GM12878 (cell line): ENCODE measurements around the gene RPS28. TPM values are rescaled to one million over a fixed set of nuclear protein-coding genes. Genes with fewer than 3 reads are reported as not detected.

Source experiments
- ATAC-seq: fragments of 200-7000 bp; cut with Tn5 transposase; 3 replicates; pipeline ENCODE4 v1.9.1; 2020; ENCODE audit warnings: mild to moderate bottlenecking, moderate library complexity
- BruUV-seq: library from RNA; stranded (reverse); fragments of 400-500 nt; replicated peaks from 2 replicates; lab custom pipeline; 2021; lab: Mats Ljungman, UMichigan
- CTCF ChIA-PET: fragments of 300-600 bp; sonication (Branson Sonifier 250); formaldehyde crosslinking; extraction: SDS; loops from one replicate; lab custom pipeline; 2021; ENCODE audit warnings: inconsistent platforms; lab: Yijun Ruan, JAX
- POLR2A ChIA-PET: fragments of 350-600 bp; formaldehyde crosslinking; extraction: SDS; loops from one replicate; lab custom pipeline; 2021; ENCODE audit warnings: inconsistent platforms; lab: Charles Lee
- RAD21 ChIA-PET: fragments of 300-600 bp; sonication (Branson Sonifier 250); formaldehyde crosslinking; loops from one replicate; lab custom pipeline; 2023; ENCODE audit warnings: antibody characterized with exemption; ENCODE audit not compliant: unreplicated experiment; lab: Charles Lee
- SMC1A ChIA-PET: fragments of 300-600 bp; sonication (Branson Sonifier 250); formaldehyde crosslinking; loops from one replicate; lab custom pipeline; 2023; ENCODE audit not compliant: unreplicated experiment, uncharacterized antibody; lab: Charles Lee
- DNase-seq: peaks from one replicate; pipeline ENCODE4 v3.0.0-alpha.2; 2011; ENCODE audit warnings: low read depth, low spot score
- FAIRE-seq: peaks from 3 replicates; lab custom pipeline; 2011; peaks lifted over from hg19 to GRCh38; lab: Jason Lieb, UNC
- H2AFZ ChIP-seq: 2 replicates; pipeline ENCODE4 v1.6.0; 2011; ENCODE audit warnings: low read depth, low read length, control low read depth; ENCODE audit not compliant: control insufficient read depth
- H3K27ac ChIP-seq: 2 replicates; pipeline ENCODE4 v1.5.1; 2011; ENCODE audit warnings: control low read depth; ENCODE audit not compliant: control insufficient read depth, insufficient read depth
- H3K27me3 ChIP-seq, 2 experiments: replicated peaks in 1 of 2; 2 replicates each; pipeline versions ENCODE4 v1.6.0 to v1.6.1; 2011; ENCODE audit warnings: low read length in 1 of 2; ENCODE audit not compliant: control insufficient read depth in 2 of 2, insufficient read depth in 2 of 2
- H3K36me3 ChIP-seq, 2 experiments: 2 replicates each; pipeline ENCODE4 v1.5.1; 2011; ENCODE audit warnings: low read length in 1 of 2; ENCODE audit not compliant: control insufficient read depth in 2 of 2, insufficient read depth in 2 of 2
- H3K4me1 ChIP-seq: 2 replicates; pipeline ENCODE4 v1.6.1; 2011; ENCODE audit warnings: mild to moderate bottlenecking, low read length, moderate library complexity, mixed read lengths; ENCODE audit not compliant: control insufficient read depth, insufficient read depth
- H3K4me2 ChIP-seq: 2 replicates; pipeline ENCODE4 v1.6.0; 2011; ENCODE audit warnings: control low read depth; ENCODE audit not compliant: control insufficient read depth, insufficient read depth
- H3K4me3 ChIP-seq: fragments of 200-600 bp; sonication (generic); 2 replicates; pipeline ENCODE4 v1.5.1; 2016
- H3K79me2 ChIP-seq: 2 replicates; pipeline ENCODE4 v1.6.0; 2011; ENCODE audit warnings: low read length; ENCODE audit not compliant: control insufficient read depth, insufficient read depth
- H3K9ac ChIP-seq: 2 replicates; pipeline ENCODE4 v1.8.0; 2011; ENCODE audit warnings: low read length, control low read depth, mixed read lengths; ENCODE audit not compliant: control insufficient read depth, insufficient read depth
- H3K9me3 ChIP-seq: replicated peaks from 3 replicates; pipeline ENCODE4 v1.5.1; 2011; ENCODE audit warnings: mild to moderate bottlenecking, low read length; ENCODE audit not compliant: control insufficient read depth, insufficient read depth
- H4K20me1 ChIP-seq: 2 replicates; pipeline ENCODE4 v1.6.0; 2011; ENCODE audit not compliant: control insufficient read depth, insufficient read depth
- LARP7 ChIP-seq: fragments of 450-650 bp; IDR thresholded peaks from 2 replicates; pipeline ENCODE4 v1.6.1; 2017; ENCODE audit warnings: mild to moderate bottlenecking
- SREBF1 ChIP-seq: IDR thresholded peaks from 2 replicates; pipeline ENCODE4 v1.6.1; 2012; ENCODE audit warnings: mild to moderate bottlenecking, low read length
- WGBS: methylation state at CpG from one replicate; pipeline ENCODE4 v1.1.6; 2016; ENCODE audit warnings: low lambda C conversion rate; ENCODE audit not compliant: insufficient replicate concordance, insufficient coverage; ENCODE audit errors: missing lambda C conversion rate; 5-methylcytosine and 5-hydroxymethylcytosine counted together
- in situ Hi-C: fragments of 300-500 bp; cut with MboI; formaldehyde crosslinking; loops from 9 replicates; pipeline ENCODE4 v1.14.3; 2018; ENCODE audit warnings: mixed read lengths
- intact Hi-C: fragments of 100-400 bp; cut with micrococcal nuclease; formaldehyde crosslinking; loops from one replicate; pipeline ENCODE4 v1.14.2; 2022; ENCODE audit not compliant: unreplicated experiment
- polyA plus RNA-seq, 11 experiments: library from polyadenylated mRNA; depleted of rRNA in 4 of 11; unstranded in 6 of 11; stranded (reverse) in 5 of 11; fragments of >200 nt; fragmentation: Nextera tagmentation in 4 of 11; fragmentation: Illumina TruSeq in 1 of 11; extraction: Ambion mirVana in 4 of 11; extraction: Trizol in 1 of 11; gene quantifications; 1 replicate in 1 of 11; 2 replicates in 10 of 11; pipeline versions ENCODE4 v1.2.1 to v1.2.3, GENCODE V29; 2011 to 2016; ENCODE audit warnings: inconsistent platforms in 2 of 11, missing spikeins in 2 of 11, low read depth in 1 of 11
- total RNA-seq, 4 experiments: library from RNA; depleted of rRNA in 3 of 4; stranded (reverse); fragments of >200 nt in 3 of 4; fragmentation: Illumina TruSeq in 1 of 4; extraction: Trizol in 1 of 4; gene quantifications; 2 replicates each; pipeline versions ENCODE4 v1.2.1 to v1.2.3, GENCODE V29; 2013 to 2021

Gene RPS28
- total and polyA plus RNA-seq, 10 of the 15 experiments (the other 5 are each of a cell fraction or from before 2014, with no cell fraction given) = 422 to 3,905 (median 1,580) TPM

DNA sequence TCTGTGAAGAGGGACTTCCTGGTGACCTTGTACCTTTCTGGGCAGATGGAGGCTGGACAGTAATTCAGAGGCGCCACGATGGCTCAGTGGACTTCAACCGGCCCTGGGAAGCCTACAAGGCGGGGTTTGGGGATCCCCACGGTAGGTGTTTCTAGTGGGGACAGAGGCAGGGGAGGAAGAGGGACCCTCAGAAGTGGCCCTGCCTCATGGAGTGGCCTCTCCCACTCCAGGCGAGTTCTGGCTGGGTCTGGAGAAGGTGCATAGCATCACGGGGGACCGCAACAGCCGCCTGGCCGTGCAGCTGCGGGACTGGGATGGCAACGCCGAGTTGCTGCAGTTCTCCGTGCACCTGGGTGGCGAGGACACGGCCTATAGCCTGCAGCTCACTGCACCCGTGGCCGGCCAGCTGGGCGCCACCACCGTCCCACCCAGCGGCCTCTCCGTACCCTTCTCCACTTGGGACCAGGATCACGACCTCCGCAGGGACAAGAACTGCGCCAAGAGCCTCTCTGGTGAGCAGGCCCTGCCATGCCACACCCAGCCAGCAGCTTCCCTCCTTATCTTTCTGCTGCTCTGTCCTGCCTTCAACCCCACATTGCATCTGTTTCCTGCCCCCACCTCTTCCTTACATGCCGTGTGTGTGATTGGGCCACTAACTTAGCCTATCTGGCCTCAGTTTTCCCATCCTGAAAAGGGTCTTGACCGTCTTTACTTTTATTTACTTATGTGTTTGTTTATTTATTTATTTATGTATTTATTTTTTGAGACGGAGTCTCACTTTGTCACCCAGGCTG is 49.9 kb downstream of the RPS28 start:
- no peak for ATAC-seq
- Histone ChIP-seq H3K27me3 (no peaks in the 10 kb centered on the region), H3K9ac (no peak overlapping the region), H2AFZ (no peak overlapping the region), H3K36me3 (no peaks in the 10 kb centered on the region), H3K4me3 (no peak overlapping the region), H3K9me3 (no peaks in the 10 kb centered on the region), H3K79me2 (no peaks in the 10 kb centered on the region), H3K27ac (no peak overlapping the region), H4K20me1 (no peaks in the 10 kb centered on the region), H3K4me1 (no peaks in the 10 kb centered on the region), H3K4me2 (no peak overlapping the region)
- POLR2A ChIA-PET = interaction anchor here (0.6 kb wide), 1 partner anchor 48 kb away, joined by 3 read pairs; no protein-coding TSS in a partner anchor
- 64% methylated on average over 25 of the region's 28 CpGs for WGBS
- RAD21 ChIA-PET = no interaction called here
- in situ Hi-C loops (no loop called here), intact Hi-C loops (no loop called here)
- no TSS peak for BruUV-seq
- SMC1A ChIA-PET = no interaction called here
- CTCF ChIA-PET = interaction anchor here (1.1 kb wide), 1 partner anchor 23 kb away, joined by 3 read pairs; no protein-coding TSS in a partner anchor
- no peak for FAIRE-seq
- no peak for DNase-seq
- TF ChIP-seq SREBF1 = no peak
- no peak for TF ChIP-seq LARP7

Other genes starting within 250 kb of the RPS28 start
Only the 7 nearest of the 11 such genes appear.
- 46.3 and 46.8 TPM in 2 replicates for gene CERS4, start 112.1 kb upstream of the RPS28 start, total RNA-seq (2014; rRNA removed)
- 17.3 and 18.2 TPM in 2 replicates for gene CERS4, start 112.1 kb upstream of the RPS28 start, total RNA-seq (2014; rRNA removed; fragmentation: Illumina TruSeq; extraction: Trizol)
- gene CERS4, start 112.1 kb upstream of the RPS28 start, total RNA-seq (2021) = 41.7 and 43.1 TPM in 2 replicates
- gene CERS4, start 112.1 kb upstream of the RPS28 start, polyA plus RNA-seq (2011; rRNA removed) = 29.5 and 62.1 TPM in 2 replicates
- gene CERS4, start 112.1 kb upstream of the RPS28 start, polyA plus RNA-seq (2014; fragmentation: Illumina TruSeq; extraction: Trizol) = 12.7 and 16.2 TPM in 2 replicates
- gene CERS4, start 112.1 kb upstream of the RPS28 start, polyA plus RNA-seq (2014; fragmentation: Nextera tagmentation; extraction: Ambion mirVana) = 1 to 10 TPM in 1 of 2 experiments, under 1 TPM in 1; 0.34 to 1.9 TPM
- 53.6 and 55.4 TPM in 2 replicates for gene CERS4, start 112.1 kb upstream of the RPS28 start, polyA plus RNA-seq (2014; rRNA removed)
- 10 to 100 TPM; 19.9 to 21.6 TPM for gene CERS4, start 112.1 kb upstream of the RPS28 start, polyA plus RNA-seq (2016; fragmentation: Nextera tagmentation; extraction: Ambion mirVana)
- gene CD320, start 13.1 kb upstream of the RPS28 start, total RNA-seq (2014; rRNA removed) = 49.9 and 62.2 TPM in 2 replicates
- 17.2 and 19.6 TPM in 2 replicates for gene CD320, start 13.1 kb upstream of the RPS28 start, total RNA-seq (2014; rRNA removed; fragmentation: Illumina TruSeq; extraction: Trizol)
- 72.4 and 74.6 TPM in 2 replicates for gene CD320, start 13.1 kb upstream of the RPS28 start, total RNA-seq (2021)
- gene CD320, start 13.1 kb upstream of the RPS28 start, polyA plus RNA-seq (2011; rRNA removed) = 11.6 and 30.7 TPM in 2 replicates
- gene CD320, start 13.1 kb upstream of the RPS28 start, polyA plus RNA-seq (2014; fragmentation: Illumina TruSeq; extraction: Trizol) = 3.7 and 16.2 TPM in 2 replicates
- 1 to 10 TPM; 1.1 to 3.5 TPM for gene CD320, start 13.1 kb upstream of the RPS28 start, polyA plus RNA-seq (2014; fragmentation: Nextera tagmentation; extraction: Ambion mirVana)
- gene CD320, start 13.1 kb upstream of the RPS28 start, polyA plus RNA-seq (2014; rRNA removed) = 68.1 and 78.8 TPM in 2 replicates
- gene CD320, start 13.1 kb upstream of the RPS28 start, polyA plus RNA-seq (2016; fragmentation: Nextera tagmentation; extraction: Ambion mirVana) = 100 to 1,000 TPM; 117 to 134 TPM
- gene NDUFA7, start 121 bp upstream of the RPS28 start, total RNA-seq (2014; rRNA removed) = 117 and 143 TPM in 2 replicates
- 123 and 132 TPM in 2 replicates for gene NDUFA7, start 121 bp upstream of the RPS28 start, total RNA-seq (2014; rRNA removed; fragmentation: Illumina TruSeq; extraction: Trizol)
- gene NDUFA7, start 121 bp upstream of the RPS28 start, total RNA-seq (2021) = 79.0 and 86.3 TPM in 2 replicates
- 44.7 and 94.1 TPM in 2 replicates for gene NDUFA7, start 121 bp upstream of the RPS28 start, polyA plus RNA-seq (2011; rRNA removed)
- gene NDUFA7, start 121 bp upstream of the RPS28 start, polyA plus RNA-seq (2014; fragmentation: Illumina TruSeq; extraction: Trizol) = 52.0 and 171 TPM in 2 replicates
- 100 to 1,000 TPM; 277 to 360 TPM for gene NDUFA7, start 121 bp upstream of the RPS28 start, polyA plus RNA-seq (2014; fragmentation: Nextera tagmentation; extraction: Ambion mirVana)
- gene NDUFA7, start 121 bp upstream of the RPS28 start, polyA plus RNA-seq (2014; rRNA removed) = 178 and 192 TPM in 2 replicates
- gene NDUFA7, start 121 bp upstream of the RPS28 start, polyA plus RNA-seq (2016; fragmentation: Nextera tagmentation; extraction: Ambion mirVana) = 100 to 1,000 TPM; 249 to 253 TPM
- 0.45 and 0.54 TPM in 2 replicates for gene KANK3, start 21.8 kb downstream of the RPS28 start, total RNA-seq (2014; rRNA removed)
- gene KANK3, start 21.8 kb downstream of the RPS28 start, total RNA-seq (2014; rRNA removed; fragmentation: Illumina TruSeq; extraction: Trizol) = 0.22 TPM in 1 of 2 replicates, not detected in the other
- 0.26 and 0.56 TPM in 2 replicates for gene KANK3, start 21.8 kb downstream of the RPS28 start, total RNA-seq (2021)
- 0.05 TPM in 1 of 2 replicates, not detected in the other for gene KANK3, start 21.8 kb downstream of the RPS28 start, polyA plus RNA-seq (2011; rRNA removed)
- gene KANK3, start 21.8 kb downstream of the RPS28 start, polyA plus RNA-seq (2014; fragmentation: Illumina TruSeq; extraction: Trizol) = 0.03 TPM in 1 of 2 replicates, not detected in the other
- under 1 TPM in 1 of 2 experiments, not detected in 1; 0.07 TPM for gene KANK3, start 21.8 kb downstream of the RPS28 start, polyA plus RNA-seq (2014; fragmentation: Nextera tagmentation; extraction: Ambion mirVana)
- 0.18 and 0.57 TPM in 2 replicates for gene KANK3, start 21.8 kb downstream of the RPS28 start, polyA plus RNA-seq (2014; rRNA removed)
- under 1 TPM; 0.62 to 0.93 TPM for gene KANK3, start 21.8 kb downstream of the RPS28 start, polyA plus RNA-seq (2016; fragmentation: Nextera tagmentation; extraction: Ambion mirVana)
- not detected in 2 replicates for gene ANGPTL4, start 42.7 kb downstream of the RPS28 start, total RNA-seq (2014; rRNA removed)
- not detected in 2 replicates for gene ANGPTL4, start 42.7 kb downstream of the RPS28 start, total RNA-seq (2014; rRNA removed; fragmentation: Illumina TruSeq; extraction: Trizol)
- not detected in 2 replicates for gene ANGPTL4, start 42.7 kb downstream of the RPS28 start, total RNA-seq (2021)
- 0.12 and 0.45 TPM in 2 replicates for gene ANGPTL4, start 42.7 kb downstream of the RPS28 start, polyA plus RNA-seq (2011; rRNA removed)
- not detected in 2 replicates for gene ANGPTL4, start 42.7 kb downstream of the RPS28 start, polyA plus RNA-seq (2014; fragmentation: Illumina TruSeq; extraction: Trizol)
- gene ANGPTL4, start 42.7 kb downstream of the RPS28 start, polyA plus RNA-seq (2014; fragmentation: Nextera tagmentation; extraction: Ambion mirVana) = not detected
- not detected in 2 replicates for gene ANGPTL4, start 42.7 kb downstream of the RPS28 start, polyA plus RNA-seq (2014; rRNA removed)
- not detected for gene ANGPTL4, start 42.7 kb downstream of the RPS28 start, polyA plus RNA-seq (2016; fragmentation: Nextera tagmentation; extraction: Ambion mirVana)
- 8.8 and 9.2 TPM in 2 replicates for gene RAB11B, start 68.9 kb downstream of the RPS28 start, total RNA-seq (2014; rRNA removed)
- 6.3 and 7.0 TPM in 2 replicates for gene RAB11B, start 68.9 kb downstream of the RPS28 start, total RNA-seq (2014; rRNA removed; fragmentation: Illumina TruSeq; extraction: Trizol)
- gene RAB11B, start 68.9 kb downstream of the RPS28 start, total RNA-seq (2021) = 75.3 and 82.5 TPM in 2 replicates
- 11.5 and 25.7 TPM in 2 replicates for gene RAB11B, start 68.9 kb downstream of the RPS28 start, polyA plus RNA-seq (2011; rRNA removed)
- gene RAB11B, start 68.9 kb downstream of the RPS28 start, polyA plus RNA-seq (2014; fragmentation: Illumina TruSeq; extraction: Trizol) = 6.0 and 10.2 TPM in 2 replicates
- gene RAB11B, start 68.9 kb downstream of the RPS28 start, polyA plus RNA-seq (2014; fragmentation: Nextera tagmentation; extraction: Ambion mirVana) = 1 to 10 TPM in 1 of 2 experiments, under 1 TPM in 1; 0.92 to 2.6 TPM
- gene RAB11B, start 68.9 kb downstream of the RPS28 start, polyA plus RNA-seq (2014; rRNA removed) = 56.7 and 66.6 TPM in 2 replicates
- 10 to 100 TPM; 63.3 to 75.6 TPM for gene RAB11B, start 68.9 kb downstream of the RPS28 start, polyA plus RNA-seq (2016; fragmentation: Nextera tagmentation; extraction: Ambion mirVana)
- 29.2 and 30.3 TPM in 2 replicates for gene MARCHF2, start 91.8 kb downstream of the RPS28 start, total RNA-seq (2014; rRNA removed)
- gene MARCHF2, start 91.8 kb downstream of the RPS28 start, total RNA-seq (2014; rRNA removed; fragmentation: Illumina TruSeq; extraction: Trizol) = 7.4 TPM in 2 replicates
- 12.3 and 14.3 TPM in 2 replicates for gene MARCHF2, start 91.8 kb downstream of the RPS28 start, total RNA-seq (2021)
- 1.8 and 4.7 TPM in 2 replicates for gene MARCHF2, start 91.8 kb downstream of the RPS28 start, polyA plus RNA-seq (2011; rRNA removed)
- 3.3 and 5.9 TPM in 2 replicates for gene MARCHF2, start 91.8 kb downstream of the RPS28 start, polyA plus RNA-seq (2014; fragmentation: Illumina TruSeq; extraction: Trizol)
- 1 to 10 TPM; 1.6 to 2.8 TPM for gene MARCHF2, start 91.8 kb downstream of the RPS28 start, polyA plus RNA-seq (2014; fragmentation: Nextera tagmentation; extraction: Ambion mirVana)
- gene MARCHF2, start 91.8 kb downstream of the RPS28 start, polyA plus RNA-seq (2014; rRNA removed) = 14.9 and 23.3 TPM in 2 replicates
- gene MARCHF2, start 91.8 kb downstream of the RPS28 start, polyA plus RNA-seq (2016; fragmentation: Nextera tagmentation; extraction: Ambion mirVana) = 10 to 100 TPM; 15.5 to 16.4 TPM